HG03039 (cell line): Measurements from ENCODE around the gene HMGCR.
A peak's percentile ranks its signal among the peaks of the same experiment; 100 is the strongest.
"Not testable (repeated sequence)": the region's sequence is repeated elsewhere in the genome, so short reads cannot be mapped to it uniquely, and the experiment has no call there.

ENCODE experiments used
- ATAC-seq: cut with Tn5 transposase; IDR thresholded peaks from one replicate; pipeline ENCODE4 v1.9.1; 2021; ENCODE audit warnings: mild to moderate bottlenecking, moderate library complexity; ENCODE audit not compliant: unreplicated experiment

The HMGCR gene

GRCh38 chr5:75336615-75337336 lies at the start of gene HMGCR:
HMGCR (plus strand) TSS chr5:75337220; CDS start chr5:75342606, 5,386 bp downstream.
- ATAC-seq = peak; percentile 99

GRCh38 chr5:75291844-75292243 lies 45.2 kb upstream of the HMGCR start:
- ATAC-seq = not testable (repeated sequence)

- ATAC-seq = no peak
Observed at GRCh38 chr5:75300084-75300483, 36.9 kb upstream of the HMGCR start.

- ATAC-seq = no peak
Observed at GRCh38 chr5:75303419-75303818, 33.6 kb upstream of the HMGCR start.

- ATAC-seq = not testable (repeated sequence)
Observed at GRCh38 chr5:75304486-75304885, 32.5 kb upstream of the HMGCR start.

DNA sequence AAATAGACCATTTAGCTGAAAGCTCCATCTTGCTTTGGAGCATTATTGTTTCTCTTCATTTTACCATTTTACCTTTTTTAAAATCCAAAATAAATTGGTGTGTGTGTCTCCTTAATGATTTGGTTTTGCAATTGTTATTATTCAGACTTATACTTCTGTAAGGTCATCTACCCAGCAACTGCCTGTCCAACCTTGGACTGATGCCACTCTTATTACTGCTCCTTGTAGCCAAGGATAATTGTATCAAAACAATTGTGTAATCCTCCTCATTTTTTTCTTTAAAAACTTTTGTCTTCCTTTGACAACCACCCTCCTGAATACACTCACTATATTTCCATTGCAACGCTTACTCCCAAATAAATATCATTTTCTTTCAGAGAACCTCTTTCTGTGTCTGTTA lies 30.3 kb upstream of the HMGCR start:
- ATAC-seq = no peak

DNA sequence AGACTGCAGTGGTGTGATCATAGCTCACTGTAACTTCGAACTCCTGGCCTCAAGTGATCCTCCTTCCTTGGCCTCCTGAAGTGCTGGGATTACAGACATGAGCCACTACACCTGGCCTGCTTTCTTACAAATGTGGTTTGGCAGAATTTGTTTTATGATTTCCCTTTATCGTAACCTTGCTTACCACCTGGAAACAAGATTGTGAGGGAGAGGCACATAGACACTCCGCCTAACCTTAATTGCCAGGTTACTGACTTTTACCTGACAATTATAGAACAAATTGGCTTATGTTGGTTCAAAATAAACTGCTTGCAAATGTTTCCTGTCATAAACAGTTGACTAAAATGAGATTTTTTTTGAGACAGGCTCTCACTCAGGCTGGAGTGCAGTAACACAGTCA lies 26.8 kb upstream of the HMGCR start:
- no peak for ATAC-seq

DNA sequence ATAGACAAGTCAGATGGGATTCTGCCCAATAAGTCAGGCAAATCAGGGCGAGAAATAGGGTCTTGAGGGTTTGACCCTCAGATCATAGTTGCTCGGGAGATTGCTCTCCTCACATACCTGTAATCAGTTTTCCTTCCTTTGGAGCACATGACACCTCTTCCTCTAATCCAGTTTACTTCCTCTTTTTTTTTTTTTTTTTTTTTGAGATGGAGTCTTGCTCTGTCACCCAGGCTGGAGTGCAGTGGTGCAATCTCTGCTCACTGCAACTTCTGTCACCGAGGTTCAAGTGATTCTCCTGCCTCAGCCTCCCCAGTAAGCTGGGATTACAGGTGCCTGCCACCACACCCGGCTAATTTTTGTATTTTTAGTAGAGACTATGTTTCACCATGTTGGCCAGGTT lies 17.9 kb upstream of the HMGCR start:
- not testable (repeated sequence) for ATAC-seq

DNA sequence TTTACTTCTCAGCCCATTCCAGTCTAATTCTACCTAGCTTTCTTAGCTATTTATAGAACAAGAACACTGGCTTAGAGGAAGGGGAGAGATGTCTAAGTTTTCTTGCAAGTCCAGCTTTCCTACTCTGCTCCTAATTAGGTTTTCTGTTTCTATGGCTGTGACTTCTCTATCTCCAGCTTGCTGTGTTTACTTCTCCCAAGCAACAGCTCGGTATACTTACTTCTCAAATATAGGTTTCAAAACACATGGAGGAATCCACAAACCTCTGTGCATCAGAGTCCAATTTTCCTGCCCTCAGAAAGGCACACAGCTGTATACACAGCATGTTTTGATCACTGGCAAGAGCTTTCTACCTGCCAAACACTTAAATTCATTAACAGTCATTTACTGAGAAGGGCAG lies 17.4 kb upstream of the HMGCR start:
- no peak for ATAC-seq

- ATAC-seq = no peak
Observed at GRCh38 chr5:75320371-75320770, 16.6 kb upstream of the HMGCR start.

DNA sequence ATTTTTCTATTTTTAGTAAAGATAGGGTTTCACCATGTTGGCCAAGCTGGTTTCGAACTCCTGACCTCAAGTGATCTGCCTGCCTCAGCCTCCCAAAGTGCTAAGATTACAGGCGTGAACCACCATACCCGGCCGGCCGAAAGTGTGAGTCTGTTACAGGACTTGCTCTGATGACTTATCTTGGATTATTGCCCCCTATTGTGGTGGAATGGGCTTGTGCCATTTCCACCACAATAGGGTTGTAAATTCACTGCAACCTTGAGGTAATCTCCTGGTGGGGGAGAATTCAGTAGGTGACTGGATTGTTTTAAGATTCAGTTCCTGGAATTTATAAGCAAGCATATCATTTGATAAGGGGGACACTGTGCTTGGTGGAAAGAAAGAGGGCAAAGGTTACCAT lies 15.0 kb upstream of the HMGCR start:
- ATAC-seq = no peak

GRCh38 chr5:75324791-75325190 lies 12.2 kb upstream of the HMGCR start:
- ATAC-seq = no peak

GRCh38 chr5:75325242-75325641 lies 11.8 kb upstream of the HMGCR start:
- ATAC-seq = no peak

- ATAC-seq = no peak
Observed at GRCh38 chr5:75330404-75330803, 6.6 kb upstream of the HMGCR start.

DNA sequence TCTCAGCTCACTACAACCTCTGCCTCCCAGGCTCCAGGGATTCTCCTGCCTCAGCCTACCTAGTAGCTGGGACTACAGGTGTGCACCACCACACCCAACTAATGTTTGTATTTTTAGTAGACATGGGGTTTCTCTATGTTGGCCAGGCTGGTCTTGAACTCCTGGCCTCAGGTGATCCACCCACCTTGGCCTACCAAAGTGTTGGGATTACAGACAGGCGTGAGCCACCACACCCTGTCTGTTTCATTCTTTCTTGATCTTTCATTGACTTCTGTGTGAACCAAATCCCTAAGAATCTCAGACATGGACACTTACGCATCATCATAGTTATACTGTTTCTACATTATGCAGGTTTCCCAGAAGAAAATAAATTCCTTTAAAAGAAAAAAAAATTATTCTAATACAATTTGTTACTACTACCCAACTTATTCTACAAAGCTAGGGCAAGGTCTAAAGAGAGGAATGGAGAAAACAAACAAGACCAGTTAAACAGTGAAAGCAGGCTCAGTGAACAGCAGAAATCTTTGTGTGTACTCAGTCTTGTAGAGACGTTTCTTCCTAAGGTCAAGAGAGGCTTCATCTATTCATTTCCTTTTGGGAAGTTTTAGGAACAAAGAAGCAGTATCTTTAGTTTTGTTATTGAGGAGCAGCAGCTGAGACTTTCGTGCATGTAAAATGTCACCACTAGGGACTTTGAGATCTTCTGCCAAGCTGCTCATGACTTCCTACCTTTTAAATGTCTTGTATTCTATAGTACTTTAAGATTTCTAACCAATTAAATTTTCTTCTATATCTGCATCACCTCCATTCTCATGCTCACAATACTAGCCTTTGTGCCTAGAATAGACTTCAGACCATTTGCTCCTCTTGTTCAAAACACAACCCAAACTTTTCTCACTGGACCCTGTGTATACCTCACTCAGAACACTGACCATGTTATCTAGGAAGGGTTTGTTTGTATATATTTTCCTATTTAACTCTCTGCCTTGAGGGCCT lies 5.6 kb upstream of the HMGCR start:
- no peak for ATAC-seq

DNA sequence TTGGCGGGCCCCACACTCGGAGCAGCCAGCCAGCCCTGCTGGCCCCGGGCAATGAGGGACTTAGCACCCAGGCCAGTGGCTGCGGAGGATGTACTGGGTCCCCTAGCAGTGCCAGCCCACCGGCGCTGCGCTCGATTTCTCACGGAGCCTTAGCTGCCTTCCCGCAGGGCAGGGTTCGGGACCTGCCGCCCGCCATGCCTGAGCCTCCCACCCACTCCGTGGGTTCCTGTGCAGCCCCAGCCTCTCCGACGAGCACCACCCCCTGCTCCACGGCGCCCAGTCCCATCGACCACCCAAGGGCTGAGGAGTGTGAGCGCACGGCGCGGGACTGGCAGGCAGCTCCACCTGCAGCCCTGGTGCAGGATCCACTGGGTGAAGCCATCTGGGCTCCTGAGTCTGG lies 3.3 kb upstream of the HMGCR start:
- not testable (repeated sequence) for ATAC-seq

GRCh38 chr5:75334413-75334812 lies 2.6 kb upstream of the HMGCR start:
- not testable (repeated sequence) for ATAC-seq

DNA sequence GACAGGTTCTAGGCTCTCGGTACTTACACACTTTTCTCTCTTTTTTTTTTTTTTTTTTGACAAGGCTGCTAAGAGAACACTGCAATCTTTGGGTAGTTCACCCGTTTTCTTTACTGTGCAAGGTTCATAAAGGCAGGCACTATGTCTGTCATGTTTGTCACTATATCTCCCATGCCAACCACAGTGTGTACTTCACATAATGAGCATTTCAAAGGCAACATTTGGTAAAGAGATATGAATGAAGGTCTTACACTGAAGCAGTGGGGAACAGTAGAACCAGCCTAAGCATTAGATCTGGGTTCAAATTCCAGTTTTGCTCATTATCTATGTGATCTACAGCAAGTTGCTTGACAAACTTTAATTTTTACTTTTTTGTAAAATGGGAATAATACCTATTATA lies 1.5 kb upstream of the HMGCR start:
- ATAC-seq = no peak

GRCh38 chr5:75335952-75336614 lies 937 bp upstream of the HMGCR start:
- no peak for ATAC-seq

DNA sequence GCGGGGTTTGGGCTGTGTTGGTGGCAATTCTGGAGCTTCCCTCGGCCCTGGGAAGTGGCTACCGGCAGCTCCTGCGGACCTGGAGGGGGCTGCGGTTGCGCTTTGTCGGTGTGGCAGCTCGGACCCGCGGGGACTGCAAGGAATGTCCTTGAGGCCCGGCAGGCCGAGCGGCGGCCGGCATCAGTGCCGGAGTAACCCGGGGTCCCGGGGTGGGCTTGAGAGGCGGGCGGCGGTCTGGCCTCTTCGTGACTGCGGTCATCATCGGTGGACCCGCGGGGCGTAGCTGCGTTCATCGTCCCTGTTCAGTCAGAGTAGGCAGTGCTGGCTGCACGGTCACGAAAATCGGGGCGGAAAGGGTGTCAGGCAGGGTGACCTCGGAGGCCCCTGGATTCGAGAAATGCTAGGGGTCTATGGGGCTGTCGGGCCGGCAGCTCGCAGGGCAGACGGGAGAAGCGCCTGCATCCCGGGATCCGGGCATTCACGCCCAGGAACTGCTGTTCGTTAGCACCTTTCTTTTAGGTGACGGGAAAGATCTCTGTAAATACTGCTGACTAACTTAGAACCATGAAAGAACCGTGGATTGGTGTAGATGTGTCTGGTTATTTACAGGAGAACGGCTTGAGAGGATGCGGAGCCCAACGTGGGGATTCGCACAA lies 474 bp downstream of the HMGCR start:
- no peak for ATAC-seq

DNA sequence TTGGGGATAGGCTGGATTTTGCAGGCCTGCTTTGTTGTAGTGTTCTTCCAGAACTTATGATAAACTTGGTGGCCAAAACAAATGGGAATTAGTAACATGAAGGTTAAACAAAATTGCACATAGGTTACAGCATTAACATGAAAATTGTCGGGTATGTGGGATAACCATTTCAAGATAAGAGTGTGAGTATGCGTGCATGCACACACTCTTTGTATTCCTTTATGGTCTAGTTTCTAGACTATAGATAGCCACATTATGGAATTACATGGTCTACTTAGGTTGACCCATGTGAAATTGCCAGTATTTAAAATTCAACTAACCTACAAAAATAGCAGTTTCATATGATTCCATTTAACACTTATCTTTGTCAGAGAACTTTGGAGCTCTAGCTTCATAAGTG lies 1.4 kb downstream of the HMGCR start:
- no peak for ATAC-seq
